GM18951 (cell line): ENCODE results near the gene TPPP.

Experiments used
- POLR2A ChIP-seq: IDR thresholded peaks from 4 replicates; pipeline ENCODE4 v1.6.1; 2011; ENCODE audit warnings: mild to moderate bottlenecking; ENCODE audit not compliant: insufficient read length, insufficient read depth; ENCODE audit errors: extremely low read depth
- in situ Hi-C: fragments of 300-500 bp; cut with MboI; formaldehyde crosslinking; loops from one replicate; pipeline ENCODE4 v1.12.0; 2022; ENCODE audit warnings: low sequenced_read_pairs, mixed read lengths, inconsistent platforms; ENCODE audit not compliant: unreplicated experiment

Gene TPPP

GRCh38 chr5:651296-652022 is 41.7 kb downstream of the TPPP start:
- no peak for TF ChIP-seq POLR2A
- in situ Hi-C loops, result no loop called here

GRCh38 chr5:647727-648126 is 45.4 kb downstream of the TPPP start:
- no peak for TF ChIP-seq POLR2A
- in situ Hi-C loops, result no loop called here

- in situ Hi-C loops, result no loop called here
- TF ChIP-seq POLR2A, result no peak
Observed at GRCh38 chr5:647311-647710, 45.8 kb downstream of the TPPP start.

GRCh38 chr5:646396-647201 is 46.6 kb downstream of the TPPP start:
- in situ Hi-C loops, result no loop called here
- TF ChIP-seq POLR2A, result no peak

GRCh38 chr5:645421-645820 is 47.7 kb downstream of the TPPP start:
- in situ Hi-C loops, result no loop called here
- TF ChIP-seq POLR2A, result no peak

GRCh38 chr5:644971-645370 is 48.2 kb downstream of the TPPP start:
- in situ Hi-C loops, result no loop called here

GRCh38 chr5:644509-644908 is 48.6 kb downstream of the TPPP start:
- in situ Hi-C loops, result no loop called here

More at GRCh38 chr5:644971-645370, 48.2 kb downstream of the TPPP start:
- TF ChIP-seq POLR2A, result no peak

GRCh38 chr5:643811-644271 is 49.3 kb downstream of the TPPP start:
- in situ Hi-C loops, result no loop called here
- TF ChIP-seq POLR2A, result no peak

More at GRCh38 chr5:644509-644908, 48.6 kb downstream of the TPPP start:
- no peak for TF ChIP-seq POLR2A

GRCh38 chr5:643351-643801 is 49.8 kb downstream of the TPPP start:
- no peak for TF ChIP-seq POLR2A
- in situ Hi-C loops, result no loop called here

GRCh38 chr5:642481-642880 is 50.7 kb downstream of the TPPP start:
- no peak for TF ChIP-seq POLR2A
- in situ Hi-C loops, result no loop called here

- no peak for TF ChIP-seq POLR2A
- in situ Hi-C loops, result no loop called here
Observed at GRCh38 chr5:641331-641765, 51.8 kb downstream of the TPPP start.

- in situ Hi-C loops, result no loop called here
- no peak for TF ChIP-seq POLR2A
Observed at GRCh38 chr5:640461-641330, 52.5 kb downstream of the TPPP start.

GRCh38 chr5:639584-640213 is 53.5 kb downstream of the TPPP start:
- in situ Hi-C loops, result no loop called here
- no peak for TF ChIP-seq POLR2A

- in situ Hi-C loops, result no loop called here
- TF ChIP-seq POLR2A, result no peak
Observed at GRCh38 chr5:639253-639530, 54.0 kb downstream of the TPPP start.
